Ramos (cell line): ENCODE measurements around the gene SLC66A2.
"Not testable (repeated sequence)": the region's sequence is repeated elsewhere in the genome, so short reads cannot be mapped to it uniquely, and the experiment has no call there.

Source experiments
- in situ Hi-C: fragments of 300-500 bp; cut with MboI; formaldehyde crosslinking; loops from one replicate; pipeline ENCODE4 v1.14.3; 2022; ENCODE audit warnings: low sequenced_read_pairs; ENCODE audit not compliant: unreplicated experiment

The SLC66A2 gene

GRCh38 chr18:79971211-79971952, 19.9 kb upstream of the SLC66A2 start:
- in situ Hi-C loops = no loop called here

- in situ Hi-C loops = no loop called here
Measured at GRCh38 chr18:79970419-79971133, 19.1 kb upstream of the SLC66A2 start.

GRCh38 chr18:79965119-79965902, 13.9 kb upstream of the SLC66A2 start:
- in situ Hi-C loops = no loop called here

GRCh38 chr18:79964330-79965118, 13.1 kb upstream of the SLC66A2 start, which contains the start of gene HSBP1L1:
Gene HSBP1L1 (plus strand): TSS chr18:79964643. CDS start chr18:79964736, 93 bp downstream.
- in situ Hi-C loops = no loop called here

- in situ Hi-C loops = no loop called here
Measured at GRCh38 chr18:79963658-79964329, 12.3 kb upstream of the SLC66A2 start.

- in situ Hi-C loops = no loop called here
Measured at GRCh38 chr18:79962835-79963657, 11.6 kb upstream of the SLC66A2 start.

- in situ Hi-C loops = no loop called here
Measured at GRCh38 chr18:79962311-79962710, 10.9 kb upstream of the SLC66A2 start.

GRCh38 chr18:79961527-79962291, 10.3 kb upstream of the SLC66A2 start:
- in situ Hi-C loops = no loop called here

GRCh38 chr18:79960921-79961526, 9.6 kb upstream of the SLC66A2 start:
- in situ Hi-C loops = no loop called here

GRCh38 chr18:79960161-79960801, 8.8 kb upstream of the SLC66A2 start:
- in situ Hi-C loops = not testable (repeated sequence)

GRCh38 chr18:79958981-79959380, 7.5 kb upstream of the SLC66A2 start:
- in situ Hi-C loops = no loop called here

- in situ Hi-C loops = no loop called here
Measured at GRCh38 chr18:79956276-79956675, 4.8 kb upstream of the SLC66A2 start.

- in situ Hi-C loops = no loop called here
Measured at GRCh38 chr18:79955302-79956075, 4.0 kb upstream of the SLC66A2 start.

- in situ Hi-C loops = no loop called here
Measured at GRCh38 chr18:79954791-79955190, 3.3 kb upstream of the SLC66A2 start.

GRCh38 chr18:79953971-79954651, 2.7 kb upstream of the SLC66A2 start:
- in situ Hi-C loops = no loop called here
